CD4-positive, alpha-beta T cell (primary cell): ENCODE data around the gene REEP2. TPM values are rescaled to one million over a fixed set of nuclear protein-coding genes. Genes with fewer than 3 reads are reported as not detected.

ENCODE experiments used
- ATAC-seq: fragments of 200-7000 bp; cut with Tn5 transposase; one replicate; pipeline ENCODE4 v1.10.0; 2022; ENCODE audit warnings: mild to moderate bottlenecking; ENCODE audit not compliant: poor library complexity
- CTCF ChIA-PET: fragments of 350-600 bp; sonication (Branson Sonifier 250); formaldehyde crosslinking; loops from one replicate; lab custom pipeline; 2021; ENCODE audit warnings: antibody characterized with exemption, inconsistent platforms; lab: Charles Lee
- POLR2A ChIA-PET: fragments of 350-600 bp; sonication (Branson Sonifier 250); formaldehyde crosslinking; loops from one replicate; lab custom pipeline; 2021; ENCODE audit warnings: antibody characterized with exemption, inconsistent platforms; lab: Charles Lee
- DNase-seq, 14 experiments: peaks; one replicate each; pipeline ENCODE4 v3.0.0-alpha.2; 2013 to 2020; ENCODE audit warnings: mixed read lengths in 2 of 14
- H3K27ac ChIP-seq, 2 donors: one replicate each; pipeline versions ENCODE4 v1.5.1 to v1.7.0; 2013; ENCODE audit warnings: low read length in 2 of 2, low read depth in 1 of 2, mild to moderate bottlenecking in 1 of 2
- H3K27me3 ChIP-seq, 2 experiments: 1 replicate in 1 of 2; 2 replicates in 1 of 2; pipeline versions ENCODE4 v1.6.1 to v1.7.0; 2013; ENCODE audit warnings: low read length in 2 of 2, control low read depth in 1 of 2, mild to moderate bottlenecking in 1 of 2, moderate library complexity in 1 of 2; ENCODE audit not compliant: insufficient read depth in 2 of 2, control insufficient read depth in 1 of 2
- H3K36me3 ChIP-seq: one replicate; pipeline ENCODE4 v1.6.1; 2013; ENCODE audit warnings: low read length, control low read depth; ENCODE audit not compliant: insufficient read depth
- H3K4me1 ChIP-seq: one replicate; pipeline ENCODE4 v1.6.1; 2013; ENCODE audit warnings: low read length, control low read depth; ENCODE audit not compliant: insufficient read depth
- H3K4me3 ChIP-seq: one replicate; pipeline ENCODE4 v1.5.1; 2013; ENCODE audit warnings: mild to moderate bottlenecking, low read length, moderate library complexity
- H3K9me3 ChIP-seq, 2 experiments: 1 replicate in 1 of 2; 2 replicates in 1 of 2; pipeline versions ENCODE4 v1.6.1 to v1.7.0; 2013; ENCODE audit warnings: low read length in 2 of 2, mild to moderate bottlenecking in 2 of 2, control low read depth in 1 of 2, moderate library complexity in 1 of 2; ENCODE audit not compliant: control insufficient read depth in 1 of 2, insufficient read depth in 1 of 2
- H3K27ac Mint-ChIP-seq: one replicate; pipeline ENCODE4 v1.8.0; 2020; ENCODE audit warnings: mixed read lengths
- H3K27me3 Mint-ChIP-seq: one replicate; pipeline ENCODE4 v1.8.0; 2021; ENCODE audit warnings: mixed read lengths
- H3K36me3 Mint-ChIP-seq: one replicate; pipeline ENCODE4 v1.8.0; 2021; ENCODE audit warnings: low read depth, mixed read lengths
- H3K4me1 Mint-ChIP-seq: one replicate; pipeline ENCODE4 v1.8.0; 2021; ENCODE audit warnings: low read depth, mixed read lengths
- H3K4me3 Mint-ChIP-seq: one replicate; pipeline ENCODE4 v1.8.0; 2020; ENCODE audit warnings: mild to moderate bottlenecking, mixed read lengths
- H3K9me3 Mint-ChIP-seq: one replicate; pipeline ENCODE4 v1.8.0; 2020; ENCODE audit warnings: mixed read lengths
- CTCF ChIP-seq: fragments of 200-600 bp; IDR thresholded peaks from one replicate; pipeline ENCODE4 v1.8.0; 2022; ENCODE audit warnings: antibody characterized with exemption, mild to moderate bottlenecking
- intact Hi-C, 2 experiments: fragments of 100-400 bp; cut with DNase I in 1 of 2; cut with micrococcal nuclease in 1 of 2; formaldehyde crosslinking; loops; one replicate each; pipeline versions ENCODE4 v1.15.1 to v1.9.0; 2023 to 2025; cut with DNase I, micrococcal nuclease
- total RNA-seq, 174 experiments: library from RNA in 2 of 174; stranded (reverse) in 2 of 174; gene quantifications; one replicate each; pipeline ENCODE4 v1.2.3 and lab custom pipeline; 2021 to 2026

Gene REEP2
- total RNA-seq, 2 experiments from 2014 or later: 0.33 to 0.34 TPM

GRCh38 chr5:138466125-138466899 is 27.5 kb downstream of the REEP2 start:
- ATAC-seq (no peak), DNase-seq (peak in 2 of 14 experiments; percentile 57 to 58)
- no peaks in the 10 kb centered on the region for H3K9me3 Mint-ChIP-seq
- H3K9me3 ChIP-seq: no peaks in the 10 kb centered on the region
- no peak overlapping the region for H3K27ac ChIP-seq
- POLR2A ChIA-PET: interaction anchor here (0.5 to 4.0 kb wide), 10 partner anchors 28 to 828 kb away, joined by 3 to 59 read pairs (median 6); partner anchors contain the start of genes CDC23, CDC25C, ETF1 and HSPA9
- peaks cover 27% of the 10 kb centered on the region for H3K4me1 Mint-ChIP-seq
- H3K27ac Mint-ChIP-seq: peak overlapping the region; percentile 93
- H3K4me1 ChIP-seq: peaks cover 47% of the 10 kb centered on the region
- H3K4me3 ChIP-seq: peak overlapping the region; percentile 60
- CTCF ChIA-PET: interaction anchor here (0.5 to 4.7 kb wide), 8 partner anchors 16 to 82 kb away, joined by 3 to 38 read pairs (median 10); partner anchors contain the start of gene ETF1
- H3K36me3 ChIP-seq: peaks cover 9% of the 10 kb centered on the region
- H3K27me3 ChIP-seq: no peaks in the 10 kb centered on the region
- H3K4me3 Mint-ChIP-seq: peak overlapping the region; percentile 96
- no peaks in the 10 kb centered on the region for H3K27me3 Mint-ChIP-seq
- intact Hi-C loops: loop anchor here in 1 of 2 experiments (1.0 to 10.0 kb wide), 3 partner anchors 25 to 938 kb away; partner anchors contain the start of genes HSPA9 and SPATA24
- peaks cover 20% of the 10 kb centered on the region for H3K36me3 Mint-ChIP-seq
- TF ChIP-seq CTCF: no peak

GRCh38 chr5:138466900-138467710 is 28.2 kb downstream of the REEP2 start:
- CTCF ChIA-PET: interaction anchor here (0.5 to 4.7 kb wide), 4 partner anchors 17 to 81 kb away, joined by 3 to 38 read pairs (median 18); no protein-coding TSS in a partner anchor

More at GRCh38 chr5:138466900-138467710, 28.2 kb downstream of the REEP2 start:
- H3K36me3 ChIP-seq: peaks cover 9% of the 10 kb centered on the region
- H3K9me3 ChIP-seq: no peaks in the 10 kb centered on the region
- DNase-seq: no peak
- Mint-ChIP-seq H3K27me3 (no peaks in the 10 kb centered on the region), H3K4me3 (peak overlapping the region; percentile 96), H3K36me3 (peaks cover 20% of the 10 kb centered on the region), H3K27ac (peak overlapping the region; percentile 79), H3K9me3 (no peaks in the 10 kb centered on the region), H3K4me1 (peaks cover 26% of the 10 kb centered on the region)
- no peak overlapping the region for H3K27ac ChIP-seq
- POLR2A ChIA-PET: no interaction called here
- intact Hi-C loops: loop anchor here in 1 of 2 experiments (1.0 to 10.0 kb wide), 3 partner anchors 24 to 938 kb away; partner anchors contain the start of genes HSPA9 and SPATA24
- ATAC-seq: no peak
- H3K4me3 ChIP-seq: peak overlapping the region; percentile 60
- H3K27me3 ChIP-seq: no peaks in the 10 kb centered on the region
- peaks cover 47% of the 10 kb centered on the region for H3K4me1 ChIP-seq
- TF ChIP-seq CTCF: no peak
